ENCODE measurements around the gene GPR3. TPM values are rescaled to one million over a fixed set of nuclear protein-coding genes. Genes with fewer than 3 reads are reported as not detected.

The GPR3 gene
- total RNA-seq, 4 donors from 2014 or later = 0.67 TPM; not detected in 3

DNA sequence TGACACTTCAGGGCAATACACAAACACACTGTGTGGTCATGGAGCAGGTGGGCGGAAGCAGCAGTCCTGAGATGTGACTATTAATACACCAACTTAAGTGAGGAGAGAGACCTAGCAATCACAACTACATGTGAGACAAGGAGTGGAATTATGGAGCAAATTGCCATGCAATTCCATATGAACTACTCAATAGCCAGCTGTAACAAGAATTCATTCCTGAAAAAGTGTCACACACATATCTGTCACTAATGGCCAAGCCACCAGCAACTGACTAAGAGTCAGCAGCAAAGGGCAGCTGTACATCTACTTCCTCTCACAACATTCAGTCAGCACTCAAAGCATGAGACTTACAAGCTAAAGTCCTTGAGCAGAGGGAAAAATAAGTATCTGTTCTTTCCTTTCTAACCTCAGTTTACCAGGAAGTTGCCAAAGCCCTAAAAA, 46.2 kb downstream of the GPR3 start:
- Histone ChIP-seq H3K4me3 (no peak overlapping the region), H3K36me3 (peaks cover 0 to 6% of the 10 kb centered on the region in 2 donors), H3K4me1 (peaks cover 31 to 80% (median 50%) of the 10 kb centered on the region in 3 donors), H3K27me3 (no peaks in the 10 kb centered on the region), H3K9me3 (no peaks in the 10 kb centered on the region), H3K27ac (peak overlapping the region in 1 of 4 donors; percentile 12)
- no peak for ATAC-seq
- TF ChIP-seq, protein P1, sequence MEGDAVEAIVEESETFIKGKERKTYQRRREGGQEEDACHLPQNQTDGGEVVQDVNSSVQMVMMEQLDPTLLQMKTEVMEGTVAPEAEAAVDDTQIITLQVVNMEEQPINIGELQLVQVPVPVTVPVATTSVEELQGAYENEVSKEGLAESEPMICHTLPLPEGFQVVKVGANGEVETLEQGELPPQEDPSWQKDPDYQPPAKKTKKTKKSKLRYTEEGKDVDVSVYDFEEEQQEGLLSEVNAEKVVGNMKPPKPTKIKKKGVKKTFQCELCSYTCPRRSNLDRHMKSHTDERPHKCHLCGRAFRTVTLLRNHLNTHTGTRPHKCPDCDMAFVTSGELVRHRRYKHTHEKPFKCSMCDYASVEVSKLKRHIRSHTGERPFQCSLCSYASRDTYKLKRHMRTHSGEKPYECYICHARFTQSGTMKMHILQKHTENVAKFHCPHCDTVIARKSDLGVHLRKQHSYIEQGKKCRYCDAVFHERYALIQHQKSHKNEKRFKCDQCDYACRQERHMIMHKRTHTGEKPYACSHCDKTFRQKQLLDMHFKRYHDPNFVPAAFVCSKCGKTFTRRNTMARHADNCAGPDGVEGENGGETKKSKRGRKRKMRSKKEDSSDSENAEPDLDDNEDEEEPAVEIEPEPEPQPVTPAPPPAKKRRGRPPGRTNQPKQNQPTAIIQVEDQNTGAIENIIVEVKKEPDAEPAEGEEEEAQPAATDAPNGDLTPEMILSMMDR (IDR thresholded peaks at IDR 0.05) = no peak
- TF ChIP-seq POLR2A (IDR thresholded peaks at IDR 0.05) (no peak), EP300 (IDR thresholded peaks at IDR 0.05) (no peak), POLR2AphosphoS5 (IDR thresholded peaks at IDR 0.05) (no peak)
- WGBS, 2 donors (ENCODE audit: low coverage in 1 of 2) = 88% methylated on average over 1 of the region's 1 CpG; no CpG with 5 or more reads in 1 of the 2 donors

DNA sequence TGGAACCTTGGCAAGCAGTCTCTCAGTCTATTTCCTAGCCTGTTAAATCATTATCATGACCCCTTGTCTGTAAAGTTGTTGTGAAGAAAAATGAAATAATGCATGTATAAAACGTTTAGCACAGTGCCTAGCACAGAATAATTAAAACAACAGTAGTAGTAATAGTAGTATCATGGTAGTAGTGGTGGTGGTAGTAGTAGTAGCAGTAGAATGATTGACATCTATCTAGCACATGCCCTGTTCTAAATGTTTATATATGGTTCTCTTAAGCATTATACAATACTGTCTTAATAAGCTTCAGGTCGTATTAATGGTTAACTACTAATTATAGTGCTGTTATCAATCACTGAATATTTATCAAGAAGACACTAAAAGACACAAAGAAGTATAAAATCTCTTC, 46.7 kb downstream of the GPR3 start:
- no peak for ATAC-seq
- Histone ChIP-seq H3K27ac (peak overlapping the region in 1 of 4 donors; percentile 12), H3K9me3 (no peaks in the 10 kb centered on the region), H3K27me3 (no peaks in the 10 kb centered on the region), H3K4me3 (no peak overlapping the region), H3K4me1 (peaks cover 30 to 80% (median 45%) of the 10 kb centered on the region in 3 donors), H3K36me3 (peaks cover 0 to 6% of the 10 kb centered on the region in 2 donors)
- 25 to 32% methylated on average over 2 of the region's 2 CpGs for WGBS, 2 donors (ENCODE audit: low coverage in 1 of 2)
- TF ChIP-seq POLR2A (IDR thresholded peaks at IDR 0.05) (no peak), EP300 (IDR thresholded peaks at IDR 0.05) (no peak), POLR2AphosphoS5 (IDR thresholded peaks at IDR 0.05) (no peak)
- TF ChIP-seq, protein P1 (IDR thresholded peaks at IDR 0.05) = no peak

DNA sequence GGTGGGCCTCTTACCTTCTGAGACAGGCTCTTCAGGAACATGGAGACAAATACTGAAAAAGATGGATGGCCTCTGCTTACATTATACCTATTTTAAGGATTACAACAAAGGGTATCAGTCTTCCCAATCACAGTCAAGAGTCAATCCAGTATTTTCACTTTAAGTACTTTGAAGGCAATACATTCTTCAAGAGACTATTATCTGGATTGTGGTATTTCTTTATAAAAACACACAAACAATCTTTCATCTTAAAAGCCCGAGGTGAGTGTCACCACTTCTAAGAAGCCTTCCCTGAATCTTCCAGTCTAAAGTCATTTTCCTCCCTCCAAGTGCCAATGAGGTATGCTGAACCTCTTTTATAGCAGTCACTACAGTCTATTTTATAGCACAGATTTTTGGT, 52.2 kb downstream of the GPR3 start:
- 11 to 13% methylated on average over 1 of the region's 1 CpG for WGBS, 2 donors (ENCODE audit: low coverage in 1 of 2)
- H3K27me3 ChIP-seq = no peaks in the 10 kb centered on the region
- peak overlapping the region in 2 of 4 donors; percentile 14 to 16 for H3K27ac ChIP-seq
- H3K4me1 ChIP-seq = peaks cover 0 to 74% (median 12%) of the 10 kb centered on the region in 3 donors
- H3K36me3 ChIP-seq = peaks cover 0 to 24% of the 10 kb centered on the region in 2 donors
- TF ChIP-seq, protein P1 (IDR thresholded peaks at IDR 0.05) = no peak
- TF ChIP-seq POLR2AphosphoS5 (IDR thresholded peaks at IDR 0.05) (no peak), EP300 (IDR thresholded peaks at IDR 0.05) (no peak), POLR2A (IDR thresholded peaks at IDR 0.05) (no peak)
- H3K9me3 ChIP-seq = no peaks in the 10 kb centered on the region
- no peak for ATAC-seq
- no peak overlapping the region for H3K4me3 ChIP-seq

Other genes starting within 250 kb of the GPR3 start
- 10 to 100 TPM in 3 of 4 donors, 1 to 10 TPM in 1; 7.2 to 27.8 (median 17.1) TPM for gene SLC9A1, start 237.5 kb upstream of the GPR3 start, total RNA-seq
- 10 to 100 TPM; 40.0 to 75.5 (median 49.9) TPM for gene WDTC1, start 158.0 kb upstream of the GPR3 start, total RNA-seq
- 10 to 100 TPM; 15.6 to 28.6 (median 24.1) TPM for gene TMEM222, start 70.5 kb upstream of the GPR3 start, total RNA-seq
- 1 to 10 TPM in 2 of 4 donors, under 1 TPM in 2; 0.81 to 4.8 (median 2.7) TPM for gene SYTL1, start 50.6 kb upstream of the GPR3 start, total RNA-seq
- gene MAP3K6, start 25.7 kb upstream of the GPR3 start, total RNA-seq = 10 to 100 TPM; 31.1 to 64.3 (median 54.3) TPM
- 10 to 100 TPM in 1 of 4 donors, 1 to 10 TPM in 3; 4.6 to 11.5 (median 6.3) TPM for gene FCN3, start 17.8 kb upstream of the GPR3 start, total RNA-seq
- gene CD164L2, start 9.3 kb upstream of the GPR3 start, total RNA-seq = not detected
- 100 to 1,000 TPM in 1 of 4 donors, 10 to 100 TPM in 3; 74.7 to 107 (median 79.8) TPM for gene WASF2, start 97.5 kb downstream of the GPR3 start, total RNA-seq
- 10 to 100 TPM; 18.2 to 50.3 (median 27.7) TPM for gene AHDC1, start 211.5 kb downstream of the GPR3 start, total RNA-seq
- gene FGR, start 242.6 kb downstream of the GPR3 start, total RNA-seq = 10 to 100 TPM in 3 of 4 donors, 1 to 10 TPM in 1; 9.2 to 17.8 (median 10.1) TPM

Data from gastroesophageal sphincter (tissue), 4 donors.